ENCODE measurements around the gene PCDHA1.

DNA sequence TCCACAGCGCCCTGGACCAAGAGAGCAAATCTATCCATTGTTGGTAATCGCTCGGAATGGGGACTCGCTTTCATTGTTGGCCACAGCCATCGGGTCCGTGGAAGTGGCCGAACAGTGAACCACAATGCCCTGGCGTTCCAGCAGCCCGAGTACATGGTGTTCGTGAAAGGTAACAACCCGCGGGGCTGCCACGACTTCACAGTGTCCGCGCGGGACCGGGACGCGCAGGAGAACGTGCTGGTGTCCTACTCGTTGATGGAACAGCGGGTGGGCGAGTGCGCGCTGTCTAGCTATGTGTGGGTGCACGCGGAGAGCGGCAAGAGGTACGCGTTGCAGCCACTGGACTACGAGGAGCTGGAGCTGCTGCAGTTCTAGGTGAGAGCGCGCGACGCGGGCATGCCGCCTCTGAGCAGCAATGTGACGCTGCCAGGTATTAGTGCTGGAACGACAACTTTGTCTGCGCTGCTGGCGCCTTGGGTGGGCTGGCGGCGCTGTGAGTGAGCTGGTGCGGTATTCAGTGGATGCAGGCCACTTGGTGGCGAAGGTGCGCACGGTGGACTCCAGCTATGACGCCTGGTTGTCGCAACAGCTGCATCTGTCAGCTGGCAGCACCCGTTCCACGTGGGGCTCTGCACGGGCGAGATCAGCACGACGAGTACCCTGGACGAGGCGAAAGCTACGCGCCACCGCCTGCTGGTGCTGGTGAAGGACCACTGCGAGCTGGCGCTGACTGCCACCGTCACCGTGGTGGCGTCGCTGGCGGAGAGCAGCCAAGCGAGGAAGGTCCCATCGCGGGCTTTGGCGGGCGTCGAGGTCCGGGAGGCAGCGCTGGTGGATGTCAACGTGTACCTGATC lies 76.7 kb downstream of the PCDHA1 start:
- TF ChIP-seq, protein P1, sequence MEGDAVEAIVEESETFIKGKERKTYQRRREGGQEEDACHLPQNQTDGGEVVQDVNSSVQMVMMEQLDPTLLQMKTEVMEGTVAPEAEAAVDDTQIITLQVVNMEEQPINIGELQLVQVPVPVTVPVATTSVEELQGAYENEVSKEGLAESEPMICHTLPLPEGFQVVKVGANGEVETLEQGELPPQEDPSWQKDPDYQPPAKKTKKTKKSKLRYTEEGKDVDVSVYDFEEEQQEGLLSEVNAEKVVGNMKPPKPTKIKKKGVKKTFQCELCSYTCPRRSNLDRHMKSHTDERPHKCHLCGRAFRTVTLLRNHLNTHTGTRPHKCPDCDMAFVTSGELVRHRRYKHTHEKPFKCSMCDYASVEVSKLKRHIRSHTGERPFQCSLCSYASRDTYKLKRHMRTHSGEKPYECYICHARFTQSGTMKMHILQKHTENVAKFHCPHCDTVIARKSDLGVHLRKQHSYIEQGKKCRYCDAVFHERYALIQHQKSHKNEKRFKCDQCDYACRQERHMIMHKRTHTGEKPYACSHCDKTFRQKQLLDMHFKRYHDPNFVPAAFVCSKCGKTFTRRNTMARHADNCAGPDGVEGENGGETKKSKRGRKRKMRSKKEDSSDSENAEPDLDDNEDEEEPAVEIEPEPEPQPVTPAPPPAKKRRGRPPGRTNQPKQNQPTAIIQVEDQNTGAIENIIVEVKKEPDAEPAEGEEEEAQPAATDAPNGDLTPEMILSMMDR (IDR thresholded peaks at IDR 0.05; ENCODE audit: insufficient read depth, low read length): no peak
- no peak for TF ChIP-seq POLR2AphosphoS5 (IDR thresholded peaks at IDR 0.05; ENCODE audit: low read depth)
- TF ChIP-seq, protein P2, sequence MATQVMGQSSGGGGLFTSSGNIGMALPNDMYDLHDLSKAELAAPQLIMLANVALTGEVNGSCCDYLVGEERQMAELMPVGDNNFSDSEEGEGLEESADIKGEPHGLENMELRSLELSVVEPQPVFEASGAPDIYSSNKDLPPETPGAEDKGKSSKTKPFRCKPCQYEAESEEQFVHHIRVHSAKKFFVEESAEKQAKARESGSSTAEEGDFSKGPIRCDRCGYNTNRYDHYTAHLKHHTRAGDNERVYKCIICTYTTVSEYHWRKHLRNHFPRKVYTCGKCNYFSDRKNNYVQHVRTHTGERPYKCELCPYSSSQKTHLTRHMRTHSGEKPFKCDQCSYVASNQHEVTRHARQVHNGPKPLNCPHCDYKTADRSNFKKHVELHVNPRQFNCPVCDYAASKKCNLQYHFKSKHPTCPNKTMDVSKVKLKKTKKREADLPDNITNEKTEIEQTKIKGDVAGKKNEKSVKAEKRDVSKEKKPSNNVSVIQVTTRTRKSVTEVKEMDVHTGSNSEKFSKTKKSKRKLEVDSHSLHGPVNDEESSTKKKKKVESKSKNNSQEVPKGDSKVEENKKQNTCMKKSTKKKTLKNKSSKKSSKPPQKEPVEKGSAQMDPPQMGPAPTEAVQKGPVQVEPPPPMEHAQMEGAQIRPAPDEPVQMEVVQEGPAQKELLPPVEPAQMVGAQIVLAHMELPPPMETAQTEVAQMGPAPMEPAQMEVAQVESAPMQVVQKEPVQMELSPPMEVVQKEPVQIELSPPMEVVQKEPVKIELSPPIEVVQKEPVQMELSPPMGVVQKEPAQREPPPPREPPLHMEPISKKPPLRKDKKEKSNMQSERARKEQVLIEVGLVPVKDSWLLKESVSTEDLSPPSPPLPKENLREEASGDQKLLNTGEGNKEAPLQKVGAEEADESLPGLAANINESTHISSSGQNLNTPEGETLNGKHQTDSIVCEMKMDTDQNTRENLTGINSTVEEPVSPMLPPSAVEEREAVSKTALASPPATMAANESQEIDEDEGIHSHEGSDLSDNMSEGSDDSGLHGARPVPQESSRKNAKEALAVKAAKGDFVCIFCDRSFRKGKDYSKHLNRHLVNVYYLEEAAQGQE (IDR thresholded peaks at IDR 0.05; ENCODE audit: insufficient replicate concordance, low read depth): no peak
- TF ChIP-seq GABPA (IDR thresholded peaks at IDR 0.05; ENCODE audit: low read depth): no peak

Data from HL-60 (cell line).